Mesendoderm (in vitro differentiated cells): ENCODE results near the gene TCF4.

Experiments used
- DNase-seq: peaks from one replicate; pipeline ENCODE4 v3.0.0; 2013
- H2AK5ac ChIP-seq: 2 replicates; pipeline ENCODE4 v1.6.1; 2013; ENCODE audit warnings: low read length, inconsistent platforms
- H2BK120ac ChIP-seq: 2 replicates; pipeline ENCODE4 v1.6.1; 2013; ENCODE audit warnings: low read depth, mild to moderate bottlenecking, low read length, moderate library complexity, mixed read lengths
- H2BK15ac ChIP-seq: replicated peaks from 2 replicates; pipeline ENCODE4 v1.6.1; 2013; ENCODE audit warnings: low read depth, mild to moderate bottlenecking, moderate library complexity
- H2BK5ac ChIP-seq: 2 replicates; pipeline ENCODE4 v1.6.1; 2013; ENCODE audit warnings: low read length, inconsistent platforms
- H3K18ac ChIP-seq: 2 replicates; pipeline ENCODE4 v1.6.1; 2013; ENCODE audit warnings: mild to moderate bottlenecking, low read length, mixed read lengths
- H3K23ac ChIP-seq: one replicate; pipeline ENCODE4 v1.6.1; 2013; ENCODE audit warnings: low read length
- H3K27ac ChIP-seq: 2 replicates; pipeline ENCODE4 v1.5.1; 2013; ENCODE audit warnings: low read depth, mild to moderate bottlenecking, inconsistent platforms, low read length, moderate library complexity
- H3K27me3 ChIP-seq: 2 replicates; pipeline ENCODE4 v1.6.1; 2013; ENCODE audit warnings: low read length, control low read depth, mild to moderate bottlenecking, inconsistent platforms; ENCODE audit not compliant: insufficient read depth, poor library complexity
- H3K36me3 ChIP-seq: 2 replicates; pipeline ENCODE4 v1.6.1; 2013; ENCODE audit warnings: low read length, inconsistent platforms; ENCODE audit not compliant: control insufficient read depth, insufficient read depth
- H3K4ac ChIP-seq: one replicate; pipeline ENCODE4 v1.6.1; 2013; ENCODE audit warnings: low read depth, mild to moderate bottlenecking, low read length, moderate library complexity
- H3K4me1 ChIP-seq: 2 replicates; pipeline ENCODE4 v1.6.1; 2013; ENCODE audit warnings: low read depth, low read length, inconsistent platforms; ENCODE audit not compliant: control insufficient read depth
- H3K4me2 ChIP-seq: 2 replicates; pipeline ENCODE4 v1.6.1; 2013; ENCODE audit warnings: low read length
- H3K4me3 ChIP-seq: 2 replicates; pipeline ENCODE4 v1.5.1; 2013; ENCODE audit warnings: mild to moderate bottlenecking, low read length
- H3K56ac ChIP-seq: one replicate; pipeline ENCODE4 v1.6.1; 2013; ENCODE audit warnings: low read length
- H3K79me1 ChIP-seq: 2 replicates; pipeline ENCODE4 v1.6.1; 2013; ENCODE audit warnings: low read length, inconsistent platforms
- H3K79me2 ChIP-seq: 2 replicates; pipeline ENCODE4 v1.6.1; 2013; ENCODE audit warnings: mild to moderate bottlenecking, low read length; ENCODE audit not compliant: control insufficient read depth, insufficient read depth
- H3K9ac ChIP-seq: 2 replicates; pipeline ENCODE4 v1.6.1; 2013; ENCODE audit warnings: low read length, inconsistent platforms
- H4K5ac ChIP-seq: one replicate; pipeline ENCODE4 v1.6.1; 2013; ENCODE audit warnings: low read length
- H4K8ac ChIP-seq: one replicate; pipeline ENCODE4 v1.6.1; 2013; ENCODE audit warnings: low read depth, mild to moderate bottlenecking, control low read depth, low read length, moderate library complexity
- WGBS: extraction: QIAGEN DNeasy Blood & Tissue Kit; methylation state at CpG from one replicate; pipeline ENCODE4 v1.1.7; 2013; ENCODE audit warnings: low lambda C conversion rate, missing lambda C conversion rate; ENCODE audit not compliant: insufficient coverage; ENCODE audit errors: extremely low coverage; 5-methylcytosine and 5-hydroxymethylcytosine counted together

TCF4 gene

GRCh38 chr18:55414475-55414874 lies 173.5 kb downstream of the TCF4 start:
- H2BK120ac ChIP-seq: no peak overlapping the region
- H2BK15ac ChIP-seq: no peak overlapping the region
- H2AK5ac ChIP-seq: no peak overlapping the region
- H3K9ac ChIP-seq: no peak overlapping the region
- H3K27me3 ChIP-seq: no peaks in the 10 kb centered on the region
- DNase-seq: no peak
- no peaks in the 10 kb centered on the region for H3K4me1 ChIP-seq
- no peak overlapping the region for H3K4me2 ChIP-seq
- no peak overlapping the region for H3K27ac ChIP-seq
- H3K56ac ChIP-seq: peak overlapping the region; percentile 25
- no peak overlapping the region for H3K4me3 ChIP-seq
- no peaks in the 10 kb centered on the region for H3K36me3 ChIP-seq
- no peak overlapping the region for H3K4ac ChIP-seq
- H2BK5ac ChIP-seq: no peak overlapping the region
- no peak overlapping the region for H4K8ac ChIP-seq
- no peak overlapping the region for H3K23ac ChIP-seq
- H3K79me1 ChIP-seq: peaks cover 9% of the 10 kb centered on the region
- no peak overlapping the region for H4K5ac ChIP-seq
- peaks cover 30% of the 10 kb centered on the region for H3K79me2 ChIP-seq
- no peak overlapping the region for H3K18ac ChIP-seq

- no peak overlapping the region for H3K9ac ChIP-seq
- H3K4me1 ChIP-seq: no peaks in the 10 kb centered on the region
- peaks cover 10% of the 10 kb centered on the region for H3K79me1 ChIP-seq
- H3K56ac ChIP-seq: no peak overlapping the region
- H2BK5ac ChIP-seq: no peak overlapping the region
- no peak overlapping the region for H2BK120ac ChIP-seq
- H3K4ac ChIP-seq: no peak overlapping the region
- no peak overlapping the region for H3K23ac ChIP-seq
- H3K18ac ChIP-seq: no peak overlapping the region
- no peaks in the 10 kb centered on the region for H3K27me3 ChIP-seq
- H2AK5ac ChIP-seq: no peak overlapping the region
- no peak overlapping the region for H4K8ac ChIP-seq
- no peak overlapping the region for H3K4me2 ChIP-seq
- WGBS: no CpG with 5 or more reads among the region's 1 CpG
- H3K36me3 ChIP-seq: no peaks in the 10 kb centered on the region
- peaks cover 31% of the 10 kb centered on the region for H3K79me2 ChIP-seq
- no peak overlapping the region for H3K27ac ChIP-seq
- DNase-seq: no peak
- no peak overlapping the region for H2BK15ac ChIP-seq
- no peak overlapping the region for H4K5ac ChIP-seq
- H3K4me3 ChIP-seq: no peak overlapping the region
These were observed 174.5 kb downstream of the TCF4 start for GRCh38 chr18:55413474-55413873.

GRCh38 chr18:55407774-55408535 lies 180.0 kb downstream of the TCF4 start:
- no CpG with 5 or more reads among the region's 5 CpGs for WGBS
- peaks cover 12% of the 10 kb centered on the region for H3K79me1 ChIP-seq
- H3K56ac ChIP-seq: no peak overlapping the region
- H3K4me1 ChIP-seq: no peaks in the 10 kb centered on the region
- H3K27ac ChIP-seq: no peak overlapping the region
- H3K18ac ChIP-seq: no peak overlapping the region
- H2AK5ac ChIP-seq: no peak overlapping the region
- H3K27me3 ChIP-seq: no peaks in the 10 kb centered on the region
- no peak overlapping the region for H2BK5ac ChIP-seq
- H3K23ac ChIP-seq: no peak overlapping the region
- no peak for DNase-seq
- no peak overlapping the region for H3K9ac ChIP-seq
- H3K79me2 ChIP-seq: peaks cover 32% of the 10 kb centered on the region
- H4K5ac ChIP-seq: no peak overlapping the region
- H2BK15ac ChIP-seq: no peak overlapping the region
- no peak overlapping the region for H3K4me3 ChIP-seq
- no peak overlapping the region for H3K4ac ChIP-seq
- H2BK120ac ChIP-seq: no peak overlapping the region
- H4K8ac ChIP-seq: no peak overlapping the region
- H3K36me3 ChIP-seq: no peaks in the 10 kb centered on the region
- no peak overlapping the region for H3K4me2 ChIP-seq

- Histone ChIP-seq H2AK5ac (no peak overlapping the region), H3K79me1 (peaks cover 9% of the 10 kb centered on the region), H3K56ac (no peak overlapping the region), H3K27ac (no peak overlapping the region), H3K27me3 (no peaks in the 10 kb centered on the region), H2BK15ac (no peak overlapping the region), H3K23ac (no peak overlapping the region), H3K9ac (no peak overlapping the region), H3K79me2 (peaks cover 29% of the 10 kb centered on the region), H2BK120ac (no peak overlapping the region), H3K18ac (no peak overlapping the region), H3K4me1 (no peaks in the 10 kb centered on the region), H4K5ac (no peak overlapping the region), H3K36me3 (no peaks in the 10 kb centered on the region), H4K8ac (no peak overlapping the region), H3K4ac (no peak overlapping the region), H2BK5ac (no peak overlapping the region), H3K4me2 (no peak overlapping the region), H3K4me3 (no peak overlapping the region)
- no peak for DNase-seq
- no CpG with 5 or more reads among the region's 10 CpGs for WGBS
These were observed 180.8 kb downstream of the TCF4 start for GRCh38 chr18:55407191-55407590.

- H3K4ac ChIP-seq: no peak overlapping the region
- no CpG with 5 or more reads among the region's 15 CpGs for WGBS
- no peak overlapping the region for H4K5ac ChIP-seq
- H2BK5ac ChIP-seq: no peak overlapping the region
- H3K18ac ChIP-seq: no peak overlapping the region
- no peaks in the 10 kb centered on the region for H3K27me3 ChIP-seq
- H3K79me1 ChIP-seq: peaks cover 9% of the 10 kb centered on the region
- no peak overlapping the region for H3K4me2 ChIP-seq
- H3K36me3 ChIP-seq: no peaks in the 10 kb centered on the region
- no peak overlapping the region for H3K23ac ChIP-seq
- H3K4me3 ChIP-seq: no peak overlapping the region
- no peak for DNase-seq
- peak overlapping the region; percentile 9 for H2BK120ac ChIP-seq
- H3K56ac ChIP-seq: no peak overlapping the region
- H2AK5ac ChIP-seq: no peak overlapping the region
- H3K79me2 ChIP-seq: peaks cover 25% of the 10 kb centered on the region
- H2BK15ac ChIP-seq: no peak overlapping the region
- peaks cover 3% of the 10 kb centered on the region for H3K4me1 ChIP-seq
- no peak overlapping the region for H3K9ac ChIP-seq
- H3K27ac ChIP-seq: no peak overlapping the region
- no peak overlapping the region for H4K8ac ChIP-seq
These were observed 181.5 kb downstream of the TCF4 start for GRCh38 chr18:55406451-55406991.
